ENCODE data around the gene GUCY2F. TPM values are rescaled to one million over a fixed set of nuclear protein-coding genes. Genes with fewer than 3 reads are reported as not detected.

GUCY2F gene
- not detected in 2 replicates for polyA plus RNA-seq (2011; rRNA removed)
- polyA plus RNA-seq (2012; cell fraction: cytosol; rRNA removed) = not detected in 2 replicates
- not detected in 2 replicates for polyA plus RNA-seq (2012; cell fraction: nucleus; rRNA removed)
- polyA plus RNA-seq (2017; fragmentation: RNase III; extraction: RNeasy Plus Mini Kit Qiagen cat#74134 plus additional on column Dnase treatment) = not detected in 3 replicates
- polyA minus RNA-seq (2011; rRNA and poly(A)+ RNA removed) = not detected in 2 replicates

- FAIRE-seq = peak; percentile 84
- 40% methylated on average over 4 of the region's 4 CpGs for WGBS (ENCODE audit: missing lambda C conversion rate)
Observed at GRCh38 chrX:109481986-109482385, at the start of gene GUCY2F. Gene GUCY2F, minus strand, starts transcription at chrX:109482086. Its CDS starts 6,150 bp downstream, at chrX:109475936.

GRCh38 chrX:109519001-109519400 lies 37.1 kb upstream of the GUCY2F start:
- FAIRE-seq = no peak
- no peak for ATAC-seq
- 83% methylated on average over 1 of the region's 1 CpG for WGBS (ENCODE audit: missing lambda C conversion rate)
- H3K4me1 ChIP-seq = no peaks in the 10 kb centered on the region
- H3K4me3 ChIP-seq = no peak overlapping the region
- POLR2A ChIA-PET = no interaction called here
- TF ChIP-seq HOXA7 (CRISPR knock-in tag; IDR thresholded peaks at IDR 0.05) (no peak), CHD4 (IDR thresholded peaks at IDR 0.05; ENCODE audit: borderline replicate concordance) (no peak), BCL3 (IDR thresholded peaks at IDR 0.05) (no peak), TFCP2L1 (CRISPR knock-in tag; IDR thresholded peaks at IDR 0.05) (no peak), HDAC2 (IDR thresholded peaks at IDR 0.05) (no peak)
- no peak overlapping the region for H3K27ac ChIP-seq
- CTCF ChIA-PET = interaction anchor here (0.5 kb wide), 1 partner anchor 43 kb away, joined by 3 read pairs; no protein-coding TSS in a partner anchor
- no peak for DNase-seq (ENCODE audit: low read depth in 1 of 2, low spot score in 1 of 2)
- H3K9me3 ChIP-seq = no peaks in the 10 kb centered on the region
- H3K4me2 ChIP-seq = no peak overlapping the region

More at GRCh38 chrX:109481986-109482385, at the start of gene GUCY2F:
- DNase-seq (ENCODE audit: low read depth in 1 of 2, low spot score in 1 of 2) (no peak), ATAC-seq (no peak)
- H3K4me1 ChIP-seq = no peaks in the 10 kb centered on the region
- POLR2A ChIA-PET = no interaction called here
- no peak within 1 kb of the TSS for H3K4me3 ChIP-seq
- H3K27ac ChIP-seq = no peak within 1 kb of the TSS
- TF ChIP-seq HEYL (CRISPR knock-in tag; IDR thresholded peaks at IDR 0.05) = no peak
- no peak for TF ChIP-seq HES2 (IDR thresholded peaks at IDR 0.05)
- TF ChIP-seq FOSB (CRISPR knock-in tag; IDR thresholded peaks at IDR 0.05) = no peak
- TF ChIP-seq GATA3 (IDR thresholded peaks at IDR 0.05; ENCODE audit: borderline replicate concordance) = no peak
- TF ChIP-seq CBX2 (IDR thresholded peaks at IDR 0.05; ENCODE audit: borderline replicate concordance, low read depth) = no peak
- TF ChIP-seq JUN (IDR thresholded peaks at IDR 0.05) = no peak
- no peak for TF ChIP-seq ZFP36 (IDR thresholded peaks at IDR 0.05; ENCODE audit: borderline replicate concordance, partially characterized antibody)
- no peak for TF ChIP-seq USF2 (IDR thresholded peaks at IDR 0.05)
- TF ChIP-seq FOXS1 (CRISPR knock-in tag; IDR thresholded peaks at IDR 0.05) = no peak
- no peak for TF ChIP-seq KDM5A (IDR thresholded peaks at IDR 0.05)
- TF ChIP-seq TP53 (CRISPR knock-in tag; IDR thresholded peaks at IDR 0.05) = no peak
- TF ChIP-seq POLR2A (IDR thresholded peaks at IDR 0.05; ENCODE audit: low read length) = no peak
- TF ChIP-seq NPAS2 (CRISPR knock-in tag; IDR thresholded peaks at IDR 0.05; ENCODE audit: borderline replicate concordance) = no peak
- TF ChIP-seq SMC3 (IDR thresholded peaks at IDR 0.05) = no peak
- TF ChIP-seq MAZ (IDR thresholded peaks at IDR 0.05; ENCODE audit: borderline replicate concordance, low read depth, low read length) = no peak
- no peak for TF ChIP-seq ZC3H11A (IDR thresholded peaks at IDR 0.05)
- TF ChIP-seq ESRRA (IDR thresholded peaks at IDR 0.05; ENCODE audit: borderline replicate concordance, low read length) = no peak
- no peak for TF ChIP-seq PHF8 (IDR thresholded peaks at IDR 0.05; ENCODE audit: borderline replicate concordance, low read depth)
- TF ChIP-seq EHMT2 (IDR thresholded peaks at IDR 0.05; ENCODE audit: low read depth) = no peak
- H3K4me2 ChIP-seq = no peak within 1 kb of the TSS
- no peaks in the 10 kb centered on the region for H3K9me3 ChIP-seq
- CTCF ChIA-PET = no interaction called here

- Histone ChIP-seq H3K4me2 (no peak overlapping the region), H3K27ac (no peak overlapping the region), H3K4me3 (no peak overlapping the region), H3K4me1 (no peaks in the 10 kb centered on the region), H3K9me3 (no peaks in the 10 kb centered on the region)
- ChIA-PET POLR2A (no interaction called here), CTCF (no interaction called here)
- ATAC-seq = no peak
- FAIRE-seq = no peak
- no peak for DNase-seq (ENCODE audit: low read depth in 1 of 2, low spot score in 1 of 2)
- WGBS (ENCODE audit: missing lambda C conversion rate) = 0% methylated on average over 1 of the region's 1 CpG
- TF ChIP-seq ESRRA (IDR thresholded peaks at IDR 0.05; ENCODE audit: borderline replicate concordance, low read length) = no peak
- no peak for TF ChIP-seq NPAS2 (CRISPR knock-in tag; IDR thresholded peaks at IDR 0.05; ENCODE audit: borderline replicate concordance)
- TF ChIP-seq JUN (IDR thresholded peaks at IDR 0.05) = no peak
- no peak for TF ChIP-seq RFX5 (IDR thresholded peaks at IDR 0.05)
- no peak for TF ChIP-seq BHLHE40 (IDR thresholded peaks at IDR 0.05; ENCODE audit: low read depth, low read length)
- no peak for TF ChIP-seq CBX8 (IDR thresholded peaks at IDR 0.05)
- no peak for TF ChIP-seq ZNF302 (CRISPR knock-in tag; IDR thresholded peaks at IDR 0.05)
- TF ChIP-seq EHF (CRISPR knock-in tag; IDR thresholded peaks at IDR 0.05) = no peak
- no peak for TF ChIP-seq ZC3H11A (IDR thresholded peaks at IDR 0.05)
- no peak for TF ChIP-seq NR3C1 (IDR thresholded peaks at IDR 0.05)
- no peak for TF ChIP-seq HOXB5 (CRISPR knock-in tag; IDR thresholded peaks at IDR 0.05)
- no peak for TF ChIP-seq POLR2A (IDR thresholded peaks at IDR 0.05; ENCODE audit: low read length)
- no peak for TF ChIP-seq CBX2 (IDR thresholded peaks at IDR 0.05; ENCODE audit: borderline replicate concordance, low read depth)
- TF ChIP-seq PHF8 (IDR thresholded peaks at IDR 0.05; ENCODE audit: borderline replicate concordance, low read depth) = no peak
Observed at GRCh38 chrX:109511113-109511512, 29.2 kb upstream of the GUCY2F start.

Measured in A549 (cell line).